ENCODE data around the gene PDE2A.

GRCh38 chr11:72528121-72528520 is 146.1 kb downstream of the PDE2A start:
- TF ChIP-seq CTCF (IDR thresholded peaks at IDR 0.05 in 4 of 5, conservative IDR thresholded peaks at IDR 0.05 in 1 of 5) = no peak
- no peak for TF ChIP-seq POLR2A (IDR thresholded peaks at IDR 0.05)

Data from gastrocnemius medialis (tissue), 4 donors.